Measurements from ENCODE around the gene UVSSA.

UVSSA gene

DNA sequence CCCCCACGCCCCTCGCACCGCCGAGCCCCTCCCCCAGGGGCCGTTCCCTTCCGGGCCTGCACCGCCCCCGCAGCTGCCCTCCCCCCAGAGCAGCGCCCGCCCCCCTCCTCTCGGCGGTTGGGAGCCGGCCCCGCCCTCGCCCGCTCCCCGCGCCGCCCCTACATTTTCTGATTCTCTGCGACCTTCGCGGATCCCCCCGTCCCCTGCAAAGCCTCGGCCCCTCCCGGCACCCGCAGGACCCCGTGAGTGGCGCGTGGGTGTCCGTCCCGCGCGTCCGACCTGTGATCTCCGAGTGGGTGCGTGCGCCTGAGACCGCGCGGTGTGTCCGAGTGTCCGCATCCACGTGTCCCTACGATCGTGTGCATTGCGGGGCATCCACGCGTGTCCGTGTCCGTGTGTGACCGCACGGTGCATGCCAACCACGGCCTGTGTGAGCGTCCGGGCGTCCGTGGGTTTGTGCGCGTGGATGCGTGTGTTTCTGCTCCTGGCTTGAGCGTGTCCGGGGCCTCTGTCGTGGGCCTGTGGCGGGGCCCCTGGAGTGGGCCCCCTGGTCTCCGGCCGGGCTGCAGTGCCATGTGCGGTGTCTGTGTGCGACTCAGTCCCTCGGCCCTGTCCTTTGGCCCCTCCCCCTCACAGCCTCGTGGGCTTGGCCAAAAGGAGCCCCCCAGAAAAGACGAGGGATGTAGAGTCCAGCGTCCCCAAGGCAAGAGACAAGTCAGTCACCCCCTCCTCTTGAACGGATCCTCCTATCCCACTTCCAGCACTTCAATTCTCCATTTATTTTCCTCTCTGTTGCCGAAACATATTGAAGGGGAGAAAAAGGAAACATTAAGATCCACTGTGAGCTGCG lies 68.0 kb downstream of the UVSSA start:
- Histone ChIP-seq H3F3A (ENCODE audit: insufficient read depth, low read length) (no peaks in the 10 kb centered on the region), H3K4me3 (ENCODE audit: low read length) (no peak overlapping the region), H3K36me3 (replicated peaks; ENCODE audit: insufficient read depth, low read length) (no peaks in the 10 kb centered on the region), H3K79me2 (ENCODE audit: low read length) (no peaks in the 10 kb centered on the region), H3K27me3 (replicated peaks; ENCODE audit: insufficient read depth, low read length) (no peaks in the 10 kb centered on the region; the same call in 1 of the 2 replicates), H3K9me2 (replicated peaks; ENCODE audit: insufficient read depth, low read length) (no peaks in the 10 kb centered on the region), H2AFZ (ENCODE audit: low read length) (no peak overlapping the region), H3K9me3 (replicated peaks; ENCODE audit: insufficient read depth, low read length) (no peaks in the 10 kb centered on the region), H3K4me1 (ENCODE audit: low read length) (no peaks in the 10 kb centered on the region), H3K4me2 (ENCODE audit: low read depth, low read length) (no peak overlapping the region), H3K27ac (ENCODE audit: low read length) (no peak overlapping the region), H3K9ac (ENCODE audit: low read length) (no peak overlapping the region), H4K20me1 (ENCODE audit: insufficient read depth, low read length) (no peaks in the 10 kb centered on the region)
- DNase-seq = no peak
- TF ChIP-seq EZH2 (optimal IDR thresholded peaks at IDR 0.05; ENCODE audit: low read depth, low read length) = no peak
- TF ChIP-seq, protein P1, sequence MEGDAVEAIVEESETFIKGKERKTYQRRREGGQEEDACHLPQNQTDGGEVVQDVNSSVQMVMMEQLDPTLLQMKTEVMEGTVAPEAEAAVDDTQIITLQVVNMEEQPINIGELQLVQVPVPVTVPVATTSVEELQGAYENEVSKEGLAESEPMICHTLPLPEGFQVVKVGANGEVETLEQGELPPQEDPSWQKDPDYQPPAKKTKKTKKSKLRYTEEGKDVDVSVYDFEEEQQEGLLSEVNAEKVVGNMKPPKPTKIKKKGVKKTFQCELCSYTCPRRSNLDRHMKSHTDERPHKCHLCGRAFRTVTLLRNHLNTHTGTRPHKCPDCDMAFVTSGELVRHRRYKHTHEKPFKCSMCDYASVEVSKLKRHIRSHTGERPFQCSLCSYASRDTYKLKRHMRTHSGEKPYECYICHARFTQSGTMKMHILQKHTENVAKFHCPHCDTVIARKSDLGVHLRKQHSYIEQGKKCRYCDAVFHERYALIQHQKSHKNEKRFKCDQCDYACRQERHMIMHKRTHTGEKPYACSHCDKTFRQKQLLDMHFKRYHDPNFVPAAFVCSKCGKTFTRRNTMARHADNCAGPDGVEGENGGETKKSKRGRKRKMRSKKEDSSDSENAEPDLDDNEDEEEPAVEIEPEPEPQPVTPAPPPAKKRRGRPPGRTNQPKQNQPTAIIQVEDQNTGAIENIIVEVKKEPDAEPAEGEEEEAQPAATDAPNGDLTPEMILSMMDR (IDR thresholded peaks at IDR 0.05; ENCODE audit: low read length) = no peak

DNA sequence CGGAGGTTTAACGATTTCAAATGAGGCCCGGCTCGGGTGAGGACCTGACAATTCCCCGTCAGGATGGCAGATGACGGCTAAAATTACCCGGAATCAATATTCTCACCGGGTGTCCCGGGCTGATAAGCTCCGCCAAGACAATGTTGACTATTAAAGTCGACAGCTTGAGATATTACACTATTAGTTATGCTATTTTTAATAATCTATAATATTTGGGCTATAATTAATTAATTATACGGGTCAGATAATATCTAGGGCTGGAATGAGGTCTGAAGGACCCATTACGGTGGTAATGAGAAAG lies 68.6 kb downstream of the UVSSA start:
- Histone ChIP-seq H3K79me2 (ENCODE audit: low read length) (no peaks in the 10 kb centered on the region), H3F3A (ENCODE audit: insufficient read depth, low read length) (no peaks in the 10 kb centered on the region), H3K27ac (ENCODE audit: low read length) (no peak overlapping the region), H3K4me1 (ENCODE audit: low read length) (no peaks in the 10 kb centered on the region), H3K4me2 (ENCODE audit: low read depth, low read length) (no peak overlapping the region), H3K4me3 (ENCODE audit: low read length) (no peak overlapping the region), H2AFZ (ENCODE audit: low read length) (no peak overlapping the region), H3K36me3 (replicated peaks; ENCODE audit: insufficient read depth, low read length) (no peaks in the 10 kb centered on the region), H4K20me1 (ENCODE audit: insufficient read depth, low read length) (no peaks in the 10 kb centered on the region), H3K27me3 (replicated peaks; ENCODE audit: insufficient read depth, low read length) (no peaks in the 10 kb centered on the region; the same call in 1 of the 2 replicates), H3K9ac (ENCODE audit: low read length) (no peak overlapping the region), H3K9me3 (replicated peaks; ENCODE audit: insufficient read depth, low read length) (no peaks in the 10 kb centered on the region), H3K9me2 (replicated peaks; ENCODE audit: insufficient read depth, low read length) (no peaks in the 10 kb centered on the region)
- TF ChIP-seq EZH2 (optimal IDR thresholded peaks at IDR 0.05; ENCODE audit: low read depth, low read length) = no peak
- TF ChIP-seq, protein P1 (IDR thresholded peaks at IDR 0.05; ENCODE audit: low read length) = no peak
- no peak for TF ChIP-seq EZH2phosphoT487 (IDR thresholded peaks at IDR 0.05; ENCODE audit: low read length)
- DNase-seq = no peak

DNA sequence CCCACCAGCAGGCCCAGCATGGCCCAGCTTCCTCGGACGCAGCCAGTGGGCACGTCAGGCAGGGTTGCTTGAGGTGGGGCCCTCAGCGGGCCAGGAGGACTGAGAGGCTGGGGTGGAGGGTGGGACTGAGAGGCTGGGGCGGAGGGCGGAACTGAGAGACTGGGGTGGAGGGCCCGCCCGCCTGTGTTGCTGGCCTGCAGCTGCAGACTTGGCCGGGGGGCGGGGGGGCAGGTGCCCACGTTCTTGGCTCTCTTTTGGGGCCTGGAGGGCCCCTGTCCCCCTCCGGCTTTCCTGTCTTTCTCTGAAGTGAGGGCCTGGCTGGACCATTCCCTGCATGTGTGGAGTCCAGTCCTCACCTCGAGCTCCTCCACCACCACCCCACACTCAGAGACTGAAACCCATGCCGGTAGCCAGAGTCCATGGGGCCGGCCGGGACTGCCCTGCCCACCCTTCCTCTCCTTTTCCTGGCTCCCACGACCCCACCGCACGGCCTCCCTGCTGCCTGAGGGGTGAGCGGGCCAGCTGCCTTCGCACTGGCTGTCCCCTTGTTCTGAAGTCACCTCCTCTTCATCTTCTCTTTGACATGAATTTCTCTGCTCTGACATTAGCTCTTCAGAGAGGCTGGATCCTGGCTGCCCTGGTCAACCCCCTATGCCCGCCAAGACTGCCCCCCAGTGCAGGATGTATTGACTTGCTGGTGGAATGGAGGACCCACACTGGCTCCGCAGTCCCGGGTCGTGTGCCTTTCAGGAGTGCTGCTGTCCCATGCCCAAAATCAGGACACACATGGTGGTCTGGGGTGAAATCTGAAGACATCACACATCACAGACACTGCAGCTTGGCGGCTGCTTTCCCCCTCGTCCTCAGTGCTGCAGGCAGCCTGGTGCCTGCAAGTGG lies 69.3 kb downstream of the UVSSA start:
- H3K36me3 ChIP-seq (replicated peaks; ENCODE audit: insufficient read depth, low read length) = no peaks in the 10 kb centered on the region
- no peak for DNase-seq
- H4K20me1 ChIP-seq (ENCODE audit: insufficient read depth, low read length) = no peaks in the 10 kb centered on the region
- H3K4me3 ChIP-seq (ENCODE audit: low read length) = no peak overlapping the region
- no peak overlapping the region for H3K27ac ChIP-seq (ENCODE audit: low read length)
- H3K27me3 ChIP-seq (replicated peaks; ENCODE audit: insufficient read depth, low read length) = no peaks in the 10 kb centered on the region; the same call in 1 of the 2 replicates
- H2AFZ ChIP-seq (ENCODE audit: low read length) = no peak overlapping the region
- no peaks in the 10 kb centered on the region for H3K9me2 ChIP-seq (replicated peaks; ENCODE audit: insufficient read depth, low read length)
- no peak overlapping the region for H3K4me2 ChIP-seq (ENCODE audit: low read depth, low read length)
- TF ChIP-seq, protein P1 (IDR thresholded peaks at IDR 0.05; ENCODE audit: low read length) = no peak
- TF ChIP-seq EZH2phosphoT487 (IDR thresholded peaks at IDR 0.05; ENCODE audit: low read length) (no peak), EZH2 (optimal IDR thresholded peaks at IDR 0.05; ENCODE audit: low read depth, low read length) (no peak)
- H3F3A ChIP-seq (ENCODE audit: insufficient read depth, low read length) = no peaks in the 10 kb centered on the region
- H3K4me1 ChIP-seq (ENCODE audit: low read length) = no peaks in the 10 kb centered on the region
- no peaks in the 10 kb centered on the region for H3K9me3 ChIP-seq (replicated peaks; ENCODE audit: insufficient read depth, low read length)
- no peak overlapping the region for H3K9ac ChIP-seq (ENCODE audit: low read length)
- no peaks in the 10 kb centered on the region for H3K79me2 ChIP-seq (ENCODE audit: low read length)

Data from MM.1S (cell line).